A673 (cell line): ENCODE data around the gene INMT.

Experiments used
- EZH2 ChIP-seq: fragments of 200-600 bp; sonication (generic); IDR thresholded peaks from 2 replicates; pipeline ENCODE4 v1.6.1; 2017; ENCODE audit warnings: borderline replicate concordance, low read depth, mild to moderate bottlenecking, mixed read lengths, antibody characterized with exemption, low read length; ENCODE audit not compliant: poor library complexity, severe bottlenecking
- TF ChIP-seq, protein P1 (sequence below): fragments of 300-800, 200-600 bp; sonication (generic); conservative IDR thresholded peaks from 2 replicates; pipeline ENCODE4 v1.5.1; 2017; ENCODE audit warnings: low read depth, mild to moderate bottlenecking, antibody characterized with exemption, low read length, moderate library complexity, mixed read lengths

DNA sequence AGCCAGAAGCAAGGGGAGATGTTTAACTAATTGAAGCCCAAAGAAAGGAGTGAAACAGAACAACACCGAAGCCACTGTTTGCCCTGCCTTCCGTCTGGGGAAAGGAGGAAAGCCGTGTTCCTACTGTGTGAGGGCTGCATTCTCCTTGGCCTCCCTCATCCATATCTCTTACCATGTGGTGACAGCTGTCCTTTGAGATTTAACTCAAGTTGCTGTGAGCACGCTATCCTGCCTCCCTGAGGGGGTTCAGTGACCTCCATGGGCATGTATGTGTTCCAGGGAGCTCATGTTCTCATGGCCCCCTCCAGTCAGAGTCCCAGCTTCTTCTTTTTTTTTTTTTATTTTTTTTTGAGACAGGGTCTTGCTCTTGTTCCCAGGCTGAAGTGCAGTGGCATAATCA, 43.5 kb upstream of the INMT start:
- TF ChIP-seq, protein P1, sequence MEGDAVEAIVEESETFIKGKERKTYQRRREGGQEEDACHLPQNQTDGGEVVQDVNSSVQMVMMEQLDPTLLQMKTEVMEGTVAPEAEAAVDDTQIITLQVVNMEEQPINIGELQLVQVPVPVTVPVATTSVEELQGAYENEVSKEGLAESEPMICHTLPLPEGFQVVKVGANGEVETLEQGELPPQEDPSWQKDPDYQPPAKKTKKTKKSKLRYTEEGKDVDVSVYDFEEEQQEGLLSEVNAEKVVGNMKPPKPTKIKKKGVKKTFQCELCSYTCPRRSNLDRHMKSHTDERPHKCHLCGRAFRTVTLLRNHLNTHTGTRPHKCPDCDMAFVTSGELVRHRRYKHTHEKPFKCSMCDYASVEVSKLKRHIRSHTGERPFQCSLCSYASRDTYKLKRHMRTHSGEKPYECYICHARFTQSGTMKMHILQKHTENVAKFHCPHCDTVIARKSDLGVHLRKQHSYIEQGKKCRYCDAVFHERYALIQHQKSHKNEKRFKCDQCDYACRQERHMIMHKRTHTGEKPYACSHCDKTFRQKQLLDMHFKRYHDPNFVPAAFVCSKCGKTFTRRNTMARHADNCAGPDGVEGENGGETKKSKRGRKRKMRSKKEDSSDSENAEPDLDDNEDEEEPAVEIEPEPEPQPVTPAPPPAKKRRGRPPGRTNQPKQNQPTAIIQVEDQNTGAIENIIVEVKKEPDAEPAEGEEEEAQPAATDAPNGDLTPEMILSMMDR, result no peak
- no peak for TF ChIP-seq EZH2
